PFSK-1 (cell line): Measurements from ENCODE around the gene HIPK1.

Source experiments
- POLR2AphosphoS5 ChIP-seq: IDR thresholded peaks from 2 replicates; pipeline ENCODE4 v1.6.1; 2012; ENCODE audit warnings: low read depth, mild to moderate bottlenecking, control low read depth, low read length, moderate library complexity
- TF ChIP-seq, protein P1 (sequence below), 2 experiments: IDR thresholded peaks; 2 replicates each; pipeline versions ENCODE4 v1.6.1 to v1.8.0; 2011 to 2012; ENCODE audit warnings: low read depth in 2 of 2, low read length in 2 of 2, control low read depth in 1 of 2, inconsistent platforms in 1 of 2, mild to moderate bottlenecking in 1 of 2, moderate library complexity in 1 of 2; ENCODE audit not compliant: insufficient read depth in 1 of 2

- TF ChIP-seq, protein P1, sequence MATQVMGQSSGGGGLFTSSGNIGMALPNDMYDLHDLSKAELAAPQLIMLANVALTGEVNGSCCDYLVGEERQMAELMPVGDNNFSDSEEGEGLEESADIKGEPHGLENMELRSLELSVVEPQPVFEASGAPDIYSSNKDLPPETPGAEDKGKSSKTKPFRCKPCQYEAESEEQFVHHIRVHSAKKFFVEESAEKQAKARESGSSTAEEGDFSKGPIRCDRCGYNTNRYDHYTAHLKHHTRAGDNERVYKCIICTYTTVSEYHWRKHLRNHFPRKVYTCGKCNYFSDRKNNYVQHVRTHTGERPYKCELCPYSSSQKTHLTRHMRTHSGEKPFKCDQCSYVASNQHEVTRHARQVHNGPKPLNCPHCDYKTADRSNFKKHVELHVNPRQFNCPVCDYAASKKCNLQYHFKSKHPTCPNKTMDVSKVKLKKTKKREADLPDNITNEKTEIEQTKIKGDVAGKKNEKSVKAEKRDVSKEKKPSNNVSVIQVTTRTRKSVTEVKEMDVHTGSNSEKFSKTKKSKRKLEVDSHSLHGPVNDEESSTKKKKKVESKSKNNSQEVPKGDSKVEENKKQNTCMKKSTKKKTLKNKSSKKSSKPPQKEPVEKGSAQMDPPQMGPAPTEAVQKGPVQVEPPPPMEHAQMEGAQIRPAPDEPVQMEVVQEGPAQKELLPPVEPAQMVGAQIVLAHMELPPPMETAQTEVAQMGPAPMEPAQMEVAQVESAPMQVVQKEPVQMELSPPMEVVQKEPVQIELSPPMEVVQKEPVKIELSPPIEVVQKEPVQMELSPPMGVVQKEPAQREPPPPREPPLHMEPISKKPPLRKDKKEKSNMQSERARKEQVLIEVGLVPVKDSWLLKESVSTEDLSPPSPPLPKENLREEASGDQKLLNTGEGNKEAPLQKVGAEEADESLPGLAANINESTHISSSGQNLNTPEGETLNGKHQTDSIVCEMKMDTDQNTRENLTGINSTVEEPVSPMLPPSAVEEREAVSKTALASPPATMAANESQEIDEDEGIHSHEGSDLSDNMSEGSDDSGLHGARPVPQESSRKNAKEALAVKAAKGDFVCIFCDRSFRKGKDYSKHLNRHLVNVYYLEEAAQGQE (IDR thresholded peaks at IDR 0.05; ENCODE audit: insufficient read depth in 1 of 2, low read depth in 2 of 2, low read length in 2 of 2), result no peak
- no peak for TF ChIP-seq POLR2AphosphoS5
These were observed 17.0 kb downstream of the HIPK1 start for GRCh38 chr1:113946112-113946511.
